Measurements from ENCODE around the gene COX14.

- TF ChIP-seq EZH2 (IDR thresholded peaks at IDR 0.05; ENCODE audit: borderline replicate concordance, low read depth, low read length, poor library complexity, severe bottlenecking) (no peak), CTCF (conservative IDR thresholded peaks at IDR 0.05; ENCODE audit: low read depth, low read length) (no peak)
Observed at GRCh38 chr12:50072198-50072907, 39.7 kb upstream of the COX14 start.

Data from A673 (cell line).